Lower leg skin (tissue), 3 donors: ENCODE data around the gene PTS.

Experiments used
- POLR2A ChIP-seq, 2 donors: fragments of 450-650 bp; IDR thresholded peaks; one replicate each; pipeline ENCODE4 v1.6.1; 2016 to 2017; ENCODE audit warnings: antibody characterized with exemption in 2 of 2, mild to moderate bottlenecking in 1 of 2, moderate library complexity in 1 of 2
- TF ChIP-seq, protein P1 (sequence below), 3 donors: fragments of 450-650 bp; IDR thresholded peaks; one replicate each; pipeline ENCODE4 v1.5.1; 2016; ENCODE audit warnings: antibody characterized with exemption in 3 of 3, mild to moderate bottlenecking in 3 of 3, moderate library complexity in 2 of 3

DNA sequence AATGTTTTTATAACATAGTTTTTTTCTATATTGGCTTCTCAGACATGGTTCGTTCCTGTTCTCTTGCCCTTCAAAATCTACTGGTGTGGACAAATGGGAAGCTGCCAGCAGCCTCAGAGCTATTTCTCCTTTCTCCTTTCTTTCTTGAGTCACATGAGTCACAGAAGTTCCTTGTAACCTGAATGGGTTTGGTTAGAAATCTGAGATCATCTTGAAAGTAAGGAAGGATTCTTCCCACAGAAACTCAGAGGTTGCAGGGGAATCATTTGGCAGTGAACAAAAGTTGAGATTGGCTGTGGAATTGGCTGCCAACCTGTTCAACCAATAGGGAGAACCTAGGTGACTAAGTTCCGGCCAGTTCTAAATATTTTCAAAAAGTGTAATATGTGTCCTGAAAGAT lies 22.0 kb downstream of the PTS start:
- TF ChIP-seq, protein P1, sequence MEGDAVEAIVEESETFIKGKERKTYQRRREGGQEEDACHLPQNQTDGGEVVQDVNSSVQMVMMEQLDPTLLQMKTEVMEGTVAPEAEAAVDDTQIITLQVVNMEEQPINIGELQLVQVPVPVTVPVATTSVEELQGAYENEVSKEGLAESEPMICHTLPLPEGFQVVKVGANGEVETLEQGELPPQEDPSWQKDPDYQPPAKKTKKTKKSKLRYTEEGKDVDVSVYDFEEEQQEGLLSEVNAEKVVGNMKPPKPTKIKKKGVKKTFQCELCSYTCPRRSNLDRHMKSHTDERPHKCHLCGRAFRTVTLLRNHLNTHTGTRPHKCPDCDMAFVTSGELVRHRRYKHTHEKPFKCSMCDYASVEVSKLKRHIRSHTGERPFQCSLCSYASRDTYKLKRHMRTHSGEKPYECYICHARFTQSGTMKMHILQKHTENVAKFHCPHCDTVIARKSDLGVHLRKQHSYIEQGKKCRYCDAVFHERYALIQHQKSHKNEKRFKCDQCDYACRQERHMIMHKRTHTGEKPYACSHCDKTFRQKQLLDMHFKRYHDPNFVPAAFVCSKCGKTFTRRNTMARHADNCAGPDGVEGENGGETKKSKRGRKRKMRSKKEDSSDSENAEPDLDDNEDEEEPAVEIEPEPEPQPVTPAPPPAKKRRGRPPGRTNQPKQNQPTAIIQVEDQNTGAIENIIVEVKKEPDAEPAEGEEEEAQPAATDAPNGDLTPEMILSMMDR (IDR thresholded peaks at IDR 0.05) = no peak
- TF ChIP-seq POLR2A (IDR thresholded peaks at IDR 0.05) = no peak
